ENCODE results near the gene PTPN1.
"Not testable (repeated sequence)": the region's sequence is repeated elsewhere in the genome, so short reads cannot be mapped to it uniquely, and the experiment has no call there.

Gene PTPN1

DNA sequence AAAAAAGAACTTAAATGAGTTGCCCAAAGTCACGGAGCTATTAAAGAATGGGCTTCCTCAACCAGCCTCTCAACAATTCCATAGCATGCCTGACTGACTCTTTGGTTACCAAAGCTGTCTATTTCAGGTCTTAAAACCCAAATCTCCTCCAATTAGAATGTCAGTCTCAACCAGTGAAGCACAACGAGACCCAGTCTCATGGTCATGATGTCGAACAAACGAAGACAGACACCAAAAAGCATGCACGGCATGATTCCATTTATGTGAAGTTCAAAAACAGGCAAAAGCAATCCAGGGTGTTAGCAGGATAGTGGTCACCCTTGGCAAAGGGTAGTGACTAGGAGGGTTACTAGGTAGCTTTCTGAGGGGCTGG lies 16.3 kb upstream of the PTPN1 start:
- TF ChIP-seq ZNF274 (IDR thresholded peaks at IDR 0.05; ENCODE audit: low read depth, low read length): no peak
- no peak overlapping the region for H3K4me3 ChIP-seq (ENCODE audit: low read length)

DNA sequence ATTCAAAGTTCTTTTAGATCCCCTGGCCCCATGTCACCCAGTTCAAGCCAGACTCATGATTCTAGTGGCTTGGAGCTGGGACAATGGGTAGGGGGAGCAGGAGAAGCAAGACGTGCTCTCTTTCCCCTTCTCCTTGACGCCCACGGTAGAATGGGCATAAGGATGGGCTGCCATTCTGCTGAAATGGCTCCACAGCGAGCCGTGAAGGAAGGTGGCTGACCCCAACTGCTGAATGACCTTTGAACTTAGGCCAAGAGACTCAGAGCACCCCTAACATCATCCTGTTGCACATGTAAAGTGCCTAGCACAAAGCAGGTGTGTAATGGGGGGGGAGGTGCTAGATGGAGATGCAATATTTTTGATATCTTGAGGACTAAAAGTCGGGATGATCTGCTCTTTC lies 15.8 kb upstream of the PTPN1 start:
- TF ChIP-seq ZNF274 (IDR thresholded peaks at IDR 0.05; ENCODE audit: low read depth, low read length): no peak
- H3K4me3 ChIP-seq (ENCODE audit: low read length): no peak overlapping the region

DNA sequence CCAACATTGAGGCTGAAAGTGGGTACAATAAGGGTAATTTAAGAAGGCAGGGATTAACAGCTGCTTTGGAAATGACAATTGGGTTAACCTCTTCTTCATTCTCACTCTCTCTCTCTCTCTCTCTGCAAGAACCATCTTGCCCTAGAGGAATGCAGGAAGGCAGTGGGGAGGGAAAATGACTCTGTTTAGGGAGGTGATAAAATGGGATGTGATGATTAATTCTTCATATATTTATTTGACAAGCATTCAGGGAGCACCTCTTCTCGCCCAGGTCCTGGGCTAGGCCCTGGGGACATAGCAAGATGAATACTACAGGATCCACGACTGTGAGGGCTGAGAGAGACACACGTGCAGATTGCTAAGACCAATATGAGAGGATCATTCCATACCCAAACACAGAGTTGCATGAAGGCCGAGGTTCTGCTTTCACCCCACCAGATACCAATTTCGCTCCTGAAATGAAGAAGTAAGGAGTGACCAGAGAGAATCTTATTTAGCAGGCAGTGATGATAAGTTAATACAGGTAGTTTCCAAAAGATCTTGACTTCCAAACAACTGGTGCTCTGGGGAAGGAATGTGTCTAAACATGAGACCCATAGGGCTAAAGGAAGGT lies 13.3 kb upstream of the PTPN1 start:
- no peak for TF ChIP-seq ZNF274 (IDR thresholded peaks at IDR 0.05; ENCODE audit: low read depth, low read length)
- no peak overlapping the region for H3K4me3 ChIP-seq (ENCODE audit: low read length)

DNA sequence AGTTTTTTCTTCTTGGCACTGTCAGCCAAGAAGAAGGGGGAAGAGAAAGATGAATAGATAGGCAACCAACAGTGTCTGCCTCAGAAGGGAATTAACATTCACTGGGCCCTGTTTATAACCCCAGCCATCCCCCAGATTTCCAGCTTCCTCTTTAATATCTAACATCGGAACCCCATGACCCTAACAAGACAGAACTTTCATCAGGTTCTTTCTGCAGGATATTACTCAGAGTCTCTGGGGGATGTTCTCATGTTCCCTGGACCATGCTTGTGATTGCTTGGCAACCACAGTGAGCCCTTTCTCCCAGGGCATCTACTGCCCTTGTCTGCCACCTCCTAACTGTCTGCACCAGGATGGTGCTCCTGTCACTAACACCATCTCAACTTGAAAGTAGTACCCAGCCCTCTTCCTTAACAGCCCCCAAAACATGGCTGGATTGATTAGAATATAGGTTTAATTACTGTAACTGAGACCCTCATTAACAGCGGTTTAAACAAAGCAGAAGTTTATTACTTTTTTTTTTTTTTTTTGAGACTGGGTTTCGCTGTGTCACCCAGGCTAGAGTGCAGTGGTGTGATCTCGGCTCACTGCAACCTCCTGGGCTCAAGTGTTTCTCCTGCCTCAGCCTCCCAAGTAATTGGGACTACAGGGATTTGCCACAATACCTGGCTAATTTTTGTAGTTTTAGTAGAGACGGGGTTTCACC lies 12.0 kb upstream of the PTPN1 start:
- no peak for TF ChIP-seq ZNF274 (IDR thresholded peaks at IDR 0.05; ENCODE audit: low read depth, low read length)
- no peak overlapping the region for H3K4me3 ChIP-seq (ENCODE audit: low read length)

DNA sequence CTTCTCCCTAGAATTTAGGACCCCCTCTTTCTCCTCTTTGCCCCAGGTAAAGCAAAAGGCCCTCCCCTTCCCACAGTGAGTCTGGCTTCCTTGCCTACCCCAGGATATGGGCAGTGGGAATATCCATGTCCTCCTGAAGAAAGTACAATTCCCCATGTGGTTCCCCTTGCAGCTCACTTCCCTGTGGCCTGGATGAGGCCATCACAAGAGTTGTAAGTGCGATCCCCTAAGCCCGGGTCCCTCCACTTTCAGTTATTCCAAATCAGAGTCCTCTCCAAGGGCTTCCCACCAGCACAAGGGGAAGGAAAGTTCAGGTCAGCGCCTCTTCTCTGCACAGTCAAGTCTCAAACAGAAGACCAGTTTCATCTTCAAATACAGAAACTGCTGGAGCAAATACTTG lies 10.2 kb upstream of the PTPN1 start:
- no peak for TF ChIP-seq ZNF274 (IDR thresholded peaks at IDR 0.05; ENCODE audit: low read depth, low read length)

DNA sequence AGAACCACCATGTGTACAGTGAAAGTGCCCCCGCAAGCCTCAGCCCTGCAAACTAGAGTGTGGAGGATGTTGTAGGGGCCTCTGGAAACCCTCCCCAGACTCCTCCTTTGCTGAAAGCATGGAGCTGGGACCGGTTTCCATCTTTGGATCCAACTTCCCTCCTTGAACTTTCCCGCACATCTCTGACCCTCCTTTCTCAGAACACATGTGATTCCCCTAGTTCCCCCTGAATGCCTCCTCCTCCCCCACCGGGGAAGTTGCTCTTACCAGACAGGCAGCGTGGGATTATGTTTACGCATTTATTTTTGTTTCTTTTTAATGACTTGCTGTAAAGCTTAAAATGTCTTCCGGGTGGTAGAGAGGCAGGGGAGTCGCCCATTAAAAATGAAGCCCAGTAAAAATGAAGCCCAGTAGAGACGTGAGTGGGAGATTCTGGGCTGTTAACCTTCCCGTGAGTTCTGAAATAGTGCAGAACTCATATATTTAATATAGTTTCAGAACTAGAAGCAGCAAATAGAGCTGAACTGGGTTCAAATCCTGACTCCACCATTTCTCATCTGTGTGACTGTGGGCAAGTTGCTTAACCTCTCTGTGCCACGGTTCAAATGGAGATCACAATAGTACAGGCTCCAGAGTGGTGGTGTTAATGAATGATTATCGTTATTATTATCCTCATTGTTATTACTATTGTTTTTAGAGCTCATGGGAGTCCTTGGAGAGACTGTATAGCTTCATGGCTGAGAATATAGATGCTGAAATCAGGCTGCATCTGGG lies 8.0 kb upstream of the PTPN1 start:
- TF ChIP-seq ZNF274 (IDR thresholded peaks at IDR 0.05; ENCODE audit: low read depth, low read length): no peak

More for the DNA sequence above, 10.2 kb upstream of the PTPN1 start:
- H3K4me3 ChIP-seq (ENCODE audit: low read length): no peak overlapping the region

DNA sequence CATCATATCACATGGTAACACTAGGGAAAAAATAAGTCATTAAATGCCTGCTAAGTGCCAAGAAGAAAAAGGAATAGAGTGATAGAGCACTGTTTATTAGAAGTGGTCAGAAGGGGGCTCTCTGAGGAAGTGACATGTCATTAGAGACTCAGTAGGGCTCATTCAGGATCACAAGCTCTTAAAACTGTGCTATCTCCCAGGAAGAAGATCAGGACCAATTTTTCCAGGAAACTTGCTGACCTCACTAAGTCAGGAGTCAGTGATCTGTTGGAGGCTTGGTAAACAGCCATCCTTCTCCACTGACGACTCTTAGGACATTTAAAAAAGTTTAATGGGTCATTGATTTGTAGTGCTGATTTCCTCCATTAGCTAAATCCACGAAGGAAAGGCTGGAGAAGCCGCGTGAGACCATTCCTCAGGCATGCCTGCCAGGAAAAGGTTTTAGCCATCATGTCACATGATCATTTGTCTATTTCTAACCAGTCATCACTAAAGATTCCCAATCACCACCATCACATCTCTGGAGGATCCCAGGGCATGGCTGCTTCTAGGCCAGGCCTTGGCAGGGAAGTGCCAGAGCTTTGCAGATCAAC lies 5.9 kb upstream of the PTPN1 start:
- H3K4me3 ChIP-seq (ENCODE audit: low read length): no peak overlapping the region
- no peak for TF ChIP-seq ZNF274 (IDR thresholded peaks at IDR 0.05; ENCODE audit: low read depth, low read length)

More for the DNA sequence above, 8.0 kb upstream of the PTPN1 start:
- no peak overlapping the region for H3K4me3 ChIP-seq (ENCODE audit: low read length)

DNA sequence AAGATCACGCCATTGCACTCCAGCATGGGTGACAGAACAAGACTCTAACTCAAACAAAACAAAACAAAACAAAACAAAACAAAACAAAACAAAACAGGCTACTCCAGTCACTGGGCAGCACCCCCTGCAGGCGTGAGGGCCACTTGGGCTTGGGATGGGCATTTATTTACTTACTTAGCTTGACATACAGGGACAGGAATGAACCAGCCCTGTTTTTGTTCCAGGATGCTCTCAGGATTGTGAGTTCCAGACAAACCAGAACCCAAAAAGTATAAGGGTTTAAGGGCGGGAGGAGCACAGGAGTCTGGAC lies 4.0 kb upstream of the PTPN1 start:
- H3K4me3 ChIP-seq (ENCODE audit: low read length): no peak overlapping the region
- no peak for TF ChIP-seq ZNF274 (IDR thresholded peaks at IDR 0.05; ENCODE audit: low read depth, low read length)

DNA sequence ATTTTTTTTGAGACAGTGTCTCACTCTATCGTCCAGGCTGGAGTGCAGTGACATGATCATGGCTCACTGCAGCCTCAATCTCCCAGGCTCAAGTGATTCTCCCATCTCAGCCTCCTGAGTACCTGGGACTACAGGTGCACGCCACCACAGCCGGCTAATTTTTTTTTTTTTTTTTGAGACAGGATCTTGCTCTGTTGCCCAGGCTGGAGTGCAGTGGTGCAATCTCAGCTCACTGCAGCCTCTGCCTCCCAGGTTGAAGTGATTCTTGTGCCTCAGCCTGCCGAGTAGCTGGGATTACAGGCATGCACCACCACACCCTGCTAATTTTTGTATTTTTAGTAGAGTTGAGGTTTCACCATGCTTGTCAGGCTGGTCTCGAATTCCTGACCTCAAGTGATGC lies 2.4 kb upstream of the PTPN1 start:
- not testable (repeated sequence) for H3K4me3 ChIP-seq (ENCODE audit: low read length)

DNA sequence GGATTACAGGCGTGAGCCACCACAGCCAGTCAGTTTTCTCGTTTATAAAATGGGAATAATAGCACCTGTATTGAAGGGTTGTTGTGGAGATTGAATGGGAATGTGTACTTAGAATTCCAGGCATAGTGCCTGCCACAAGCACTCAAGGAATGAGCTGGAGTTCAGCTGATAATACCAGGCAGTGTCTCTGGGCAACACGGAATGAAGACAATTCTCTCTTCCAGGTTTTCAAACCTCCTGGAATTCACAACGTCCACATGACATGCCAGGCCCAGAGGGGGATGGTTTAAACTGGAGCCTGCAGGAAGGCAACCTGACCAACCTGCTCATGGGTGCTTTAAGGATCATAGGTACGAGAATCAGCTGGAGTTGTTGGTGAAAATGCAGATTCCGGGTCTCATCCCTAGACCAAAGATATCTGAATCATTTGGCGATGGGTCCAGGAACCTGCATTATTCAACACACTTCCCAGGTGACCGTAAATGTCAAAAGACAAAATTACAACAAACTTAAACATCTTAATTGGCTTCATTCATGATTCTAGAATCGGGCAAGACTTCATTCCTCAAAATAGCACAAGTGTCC lies 1.9 kb upstream of the PTPN1 start:
- no peak for TF ChIP-seq ZNF274 (IDR thresholded peaks at IDR 0.05; ENCODE audit: low read depth, low read length)
- no peak overlapping the region for H3K4me3 ChIP-seq (ENCODE audit: low read length)

DNA sequence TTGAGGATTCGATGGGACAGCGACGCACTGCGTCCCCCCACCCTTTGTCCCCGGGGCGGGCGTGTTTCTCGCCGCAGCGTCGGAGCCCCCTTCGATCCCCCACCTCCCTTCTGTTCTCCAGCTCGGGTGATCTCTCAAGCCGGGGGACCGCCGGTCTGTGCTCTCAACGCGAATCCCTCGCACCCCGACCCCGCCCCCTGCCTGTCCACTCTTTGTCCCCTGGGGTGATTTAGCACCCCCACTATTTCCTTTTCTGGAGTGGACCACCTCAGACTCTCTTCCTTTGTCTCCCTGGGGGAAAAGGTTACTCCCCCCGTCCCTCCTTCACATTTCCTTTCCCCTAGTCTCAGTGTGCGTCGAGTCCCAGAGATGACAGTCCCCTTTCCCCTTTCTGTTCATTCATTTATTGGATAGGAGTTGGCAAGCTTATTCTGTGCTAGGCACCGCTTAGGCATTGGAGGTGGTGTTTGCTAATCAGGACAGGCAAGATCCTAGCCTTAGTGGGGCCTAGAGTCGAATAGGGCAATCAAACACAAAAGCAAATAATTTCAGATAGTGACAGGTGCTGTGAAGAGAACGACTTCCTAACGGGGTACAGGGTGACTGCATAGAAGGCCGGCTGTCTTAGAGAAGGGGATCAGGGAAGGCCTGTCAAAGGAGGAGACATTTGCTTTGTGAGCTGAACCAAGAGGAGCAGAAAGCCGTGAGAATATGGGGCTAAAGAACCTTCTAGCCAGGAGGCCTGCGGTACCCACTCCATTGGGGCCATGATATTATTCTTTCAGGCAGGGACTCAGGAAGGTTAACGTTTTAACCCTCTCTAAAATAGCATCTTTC lies 741 bp downstream of the PTPN1 start:
- TF ChIP-seq ZNF274 (IDR thresholded peaks at IDR 0.05; ENCODE audit: low read depth, low read length): no peak
- peak overlapping the region; percentile 91 for H3K4me3 ChIP-seq (ENCODE audit: low read length)

DNA sequence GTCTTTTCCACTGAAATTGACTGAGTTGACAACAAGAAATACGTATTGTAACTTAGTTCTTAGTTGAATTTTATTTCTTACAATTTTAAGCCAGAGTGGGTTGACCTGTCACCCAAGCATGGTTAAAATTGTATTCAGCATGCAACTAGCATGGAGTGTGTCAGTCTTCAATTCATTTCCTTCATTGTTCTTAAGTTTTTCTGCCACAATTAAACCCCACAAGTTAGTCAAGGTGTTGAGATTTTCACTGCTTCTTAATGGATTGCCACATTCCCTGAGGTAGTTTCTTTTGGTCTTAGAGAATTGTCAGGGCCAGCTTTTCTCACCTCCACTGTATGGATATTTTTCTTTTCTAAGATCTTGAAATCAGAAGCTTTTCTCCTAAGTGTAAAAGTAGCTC lies 2.1 kb downstream of the PTPN1 start:
- H3K4me3 ChIP-seq (ENCODE audit: low read length): peak overlapping the region; percentile 91; the same call in 1 of the 2 replicates
- no peak for TF ChIP-seq ZNF274 (IDR thresholded peaks at IDR 0.05; ENCODE audit: low read depth, low read length)

DNA sequence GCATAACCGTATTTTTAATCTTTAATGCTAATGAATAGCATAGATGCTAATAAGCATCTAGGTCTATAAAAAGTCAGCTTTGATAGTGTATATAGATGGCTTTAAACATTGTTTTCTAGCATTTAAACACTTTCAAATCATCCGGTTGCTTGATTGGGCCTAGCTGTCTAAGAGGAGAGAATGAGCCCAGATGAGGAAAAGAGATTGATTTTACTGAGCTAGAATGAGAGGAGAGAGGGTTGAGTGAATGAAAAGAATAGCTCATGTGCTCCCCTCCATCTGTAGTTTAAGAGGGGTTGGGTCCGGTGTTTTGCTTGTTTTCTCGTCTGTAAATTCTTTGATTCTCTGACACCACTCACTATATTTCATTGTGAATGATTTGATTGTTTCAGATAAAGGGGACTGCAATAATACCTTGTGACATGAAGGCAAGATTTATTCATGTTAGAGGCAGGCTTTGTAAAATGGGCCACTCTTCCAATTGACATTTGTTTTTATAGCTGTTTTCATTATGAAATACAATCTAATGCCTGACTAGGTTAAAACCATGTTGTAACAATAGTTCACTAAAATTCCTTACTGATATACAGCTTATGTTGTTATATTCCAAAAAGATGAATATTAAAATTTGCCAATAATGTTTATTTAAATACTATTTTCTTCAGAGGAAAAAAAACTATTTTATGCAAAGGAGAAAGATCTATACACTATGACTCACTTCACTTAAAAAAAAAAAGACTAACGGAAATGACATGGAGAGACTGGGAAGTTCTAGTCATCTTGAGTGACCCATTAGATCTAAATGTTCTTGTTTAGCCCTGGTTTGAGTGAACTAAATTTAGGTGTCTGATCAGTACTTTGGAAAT lies 3.2 kb downstream of the PTPN1 start:
- peak overlapping the region; percentile 61 for H3K4me3 ChIP-seq (ENCODE audit: low read length)
- TF ChIP-seq ZNF274 (IDR thresholded peaks at IDR 0.05; ENCODE audit: low read depth, low read length): no peak
